ENCODE measurements around the gene ADIPOR2. TPM values are rescaled to one million over a fixed set of nuclear protein-coding genes. Genes with fewer than 3 reads are reported as not detected.

ADIPOR2 gene, protein sequence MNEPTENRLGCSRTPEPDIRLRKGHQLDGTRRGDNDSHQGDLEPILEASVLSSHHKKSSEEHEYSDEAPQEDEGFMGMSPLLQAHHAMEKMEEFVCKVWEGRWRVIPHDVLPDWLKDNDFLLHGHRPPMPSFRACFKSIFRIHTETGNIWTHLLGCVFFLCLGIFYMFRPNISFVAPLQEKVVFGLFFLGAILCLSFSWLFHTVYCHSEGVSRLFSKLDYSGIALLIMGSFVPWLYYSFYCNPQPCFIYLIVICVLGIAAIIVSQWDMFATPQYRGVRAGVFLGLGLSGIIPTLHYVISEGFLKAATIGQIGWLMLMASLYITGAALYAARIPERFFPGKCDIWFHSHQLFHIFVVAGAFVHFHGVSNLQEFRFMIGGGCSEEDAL
- total RNA-seq (2022; extraction: Qiagen RNA extraction; ENCODE audit: low read depth): 47.5 to 58.0 TPM (median 53.5 TPM) in 5 replicates

DNA sequence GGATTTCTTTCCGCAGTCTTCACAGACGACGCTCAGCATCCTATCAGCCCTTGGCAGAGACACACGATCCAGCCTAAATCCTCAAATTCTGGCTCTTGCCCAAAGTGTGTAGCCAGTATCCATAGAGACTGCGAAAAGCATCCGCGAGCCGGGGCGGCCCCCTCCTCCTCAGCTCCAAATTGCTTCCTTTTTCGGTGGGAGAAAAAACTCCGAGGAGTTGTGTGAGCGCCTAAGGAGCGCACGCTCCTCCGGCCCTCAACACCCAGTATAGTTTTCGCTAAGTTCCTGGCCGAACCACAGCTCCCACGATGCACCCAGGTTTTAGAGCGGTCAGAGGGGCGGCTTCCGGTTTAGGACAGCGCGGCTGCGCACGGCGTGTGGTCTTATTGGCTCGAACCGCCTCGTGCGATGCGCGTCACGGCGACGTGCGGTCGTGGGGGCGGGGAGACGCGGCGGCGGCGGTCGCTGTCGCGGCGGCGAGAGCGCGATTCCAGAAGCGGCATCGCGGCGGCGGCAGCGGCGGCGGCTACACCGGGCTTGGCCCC, at the start of gene ADIPOR2:
Gene ADIPOR2 (plus strand): TSS at position 493 of the 545 bp plus-strand sequence. CDS start 63,274 bp downstream, outside the sequence.

DNA sequence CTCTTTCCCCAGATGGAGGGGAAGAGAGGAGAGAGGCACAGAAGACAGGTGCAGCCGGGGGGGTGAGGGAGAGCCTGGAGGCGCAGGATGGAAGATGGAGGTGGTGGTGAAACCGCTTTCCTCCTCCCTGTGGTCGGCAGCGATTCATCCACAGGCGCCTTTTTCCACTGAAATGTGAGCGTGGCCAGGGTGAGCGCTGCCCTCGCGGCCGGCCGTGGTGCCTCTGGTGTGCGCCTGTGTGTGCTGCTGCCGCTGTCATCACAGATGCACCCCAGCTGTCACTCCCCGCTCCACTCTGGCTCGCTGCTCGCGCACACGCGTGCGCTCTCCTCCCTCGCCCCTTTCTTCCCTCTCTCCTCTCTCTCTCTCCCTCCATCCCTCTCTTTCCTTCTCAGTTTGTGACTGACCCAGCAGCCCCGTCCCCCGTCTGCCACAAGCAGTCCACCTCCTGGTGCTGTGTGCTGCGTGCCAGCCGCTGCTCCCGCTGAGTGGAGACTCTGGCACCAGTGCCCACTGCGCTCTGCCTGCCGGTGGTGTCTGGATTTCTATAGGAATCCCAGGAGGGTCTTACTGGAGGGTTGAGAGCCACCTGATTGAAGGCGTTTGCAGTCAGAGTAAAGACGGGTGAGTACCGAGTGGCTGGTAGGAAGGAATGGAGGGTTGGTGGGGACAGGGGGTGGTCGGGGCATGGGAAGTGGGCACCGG, 129.5 kb downstream of the ADIPOR2 start, which contains the start of gene LRTM2:
Gene LRTM2 (plus strand): TSS at position 375 of the 705 bp plus-strand sequence. CDS start 7,584 bp downstream, outside the sequence.

Other genes starting within 250 kb of the ADIPOR2 start
- gene FBXL14, start 96.5 kb upstream of the ADIPOR2 start, total RNA-seq (2022; extraction: Qiagen RNA extraction; ENCODE audit: low read depth): 5.8 to 13.3 TPM (median 12.8 TPM) in 5 replicates
- 0.95 to 4.2 TPM (median 2.4 TPM) in 5 replicates for gene WNT5B, start 61.8 kb upstream of the ADIPOR2 start, total RNA-seq (2022; extraction: Qiagen RNA extraction; ENCODE audit: low read depth)
- gene LRTM2, start 129.5 kb downstream of the ADIPOR2 start, total RNA-seq (2022; extraction: Qiagen RNA extraction; ENCODE audit: low read depth): not detected in 5 replicates
- not detected in 5 replicates for gene CACNA2D4, start 227.6 kb downstream of the ADIPOR2 start, total RNA-seq (2022; extraction: Qiagen RNA extraction; ENCODE audit: low read depth)